ENCODE data around the gene LRRC4C.

The LRRC4C gene

DNA sequence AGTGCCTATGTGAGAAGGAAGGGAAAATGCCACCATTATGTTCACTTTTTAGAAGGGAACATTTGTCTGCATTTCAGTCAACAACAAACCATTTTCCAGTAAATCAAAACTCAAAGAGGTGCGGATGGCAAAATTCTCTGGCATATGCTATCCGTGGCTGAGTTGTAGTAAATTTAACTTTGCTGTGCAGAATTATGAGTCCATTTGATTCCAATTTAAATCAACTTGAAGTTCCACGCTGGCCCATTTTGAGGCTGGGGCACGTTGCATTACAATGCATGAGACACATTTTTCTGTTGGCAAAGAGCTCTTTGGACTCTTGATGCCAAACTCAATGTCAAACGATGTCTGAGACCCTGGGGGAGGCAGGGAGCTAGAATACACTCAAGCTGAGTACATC, 211.8 kb downstream of the LRRC4C start:
- H3K4me2 ChIP-seq (ENCODE audit: low read length) = no peak overlapping the region
- H3K4me3 ChIP-seq (ENCODE audit: low read length) = no peak overlapping the region
- no peak overlapping the region for H3K9ac ChIP-seq (ENCODE audit: low read depth, low read length)
- no peaks in the 10 kb centered on the region for H3K36me3 ChIP-seq (ENCODE audit: insufficient read depth, low read length)
- no peaks in the 10 kb centered on the region for H3K27me3 ChIP-seq (ENCODE audit: control insufficient read depth, insufficient read depth, low read length)
- H3K4me1 ChIP-seq (ENCODE audit: control insufficient read depth, insufficient read depth, low read length) = no peaks in the 10 kb centered on the region
- H3K9me3 ChIP-seq (replicated peaks; ENCODE audit: low read length) = no peaks in the 10 kb centered on the region

DNA sequence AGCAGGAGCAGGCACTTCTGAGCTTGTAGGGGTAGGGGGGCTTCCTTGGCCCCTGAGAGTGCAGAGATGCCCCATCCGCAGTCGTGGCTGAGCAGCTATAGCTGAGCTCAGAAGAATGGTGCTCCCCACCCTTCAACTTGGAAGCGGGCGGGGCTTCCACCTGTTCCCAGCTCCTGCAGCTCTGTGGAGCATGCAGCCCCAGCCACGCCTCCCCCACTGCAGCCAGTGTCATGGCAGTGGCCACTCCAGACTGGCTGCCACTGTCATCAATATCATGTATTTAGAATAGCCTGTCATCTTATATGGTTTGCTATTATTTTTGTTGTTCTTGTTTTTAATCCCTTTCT, 213.1 kb downstream of the LRRC4C start:
- Histone ChIP-seq H3K4me3 (ENCODE audit: low read length) (no peak overlapping the region), H3K4me2 (ENCODE audit: low read length) (no peak overlapping the region), H3K36me3 (ENCODE audit: insufficient read depth, low read length) (no peaks in the 10 kb centered on the region), H3K9me3 (replicated peaks; ENCODE audit: low read length) (no peaks in the 10 kb centered on the region), H3K9ac (ENCODE audit: low read depth, low read length) (no peak overlapping the region), H3K4me1 (ENCODE audit: control insufficient read depth, insufficient read depth, low read length) (no peaks in the 10 kb centered on the region), H3K27me3 (ENCODE audit: control insufficient read depth, insufficient read depth, low read length) (no peaks in the 10 kb centered on the region)

DNA sequence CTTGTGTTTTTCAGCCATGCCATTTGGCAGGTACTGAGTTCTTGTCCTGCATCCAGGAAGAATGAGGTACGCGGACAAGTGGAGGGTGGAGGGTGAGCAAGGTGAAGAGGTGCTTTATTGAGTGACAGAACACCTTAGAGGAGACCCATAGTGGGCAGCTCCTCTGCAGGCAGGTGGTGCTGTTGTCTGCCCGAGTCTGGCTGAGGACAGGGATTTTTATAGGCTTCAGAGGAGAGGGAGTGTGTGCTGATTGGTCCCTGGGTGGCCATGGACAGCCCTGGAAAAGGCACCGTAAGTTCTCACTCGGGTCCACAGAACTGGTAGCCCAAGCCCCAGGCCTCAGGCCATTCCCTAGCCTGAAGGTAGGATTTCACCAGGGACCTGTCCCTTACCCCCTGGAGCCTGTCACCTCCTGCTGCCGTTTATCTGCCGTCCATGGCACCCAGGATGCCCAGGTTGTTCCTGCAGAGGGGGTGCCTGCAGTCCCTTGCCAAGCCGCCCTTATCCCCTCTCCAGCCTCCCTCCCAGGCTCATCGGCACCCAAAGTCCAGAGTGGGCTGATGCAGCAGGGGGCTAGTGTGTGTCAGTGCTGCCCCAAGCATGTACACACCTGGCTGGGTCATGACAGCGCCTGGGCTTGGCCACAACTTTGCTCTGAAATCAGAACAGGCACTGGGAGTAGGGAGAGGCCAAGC, 213.6 kb downstream of the LRRC4C start:
- Histone ChIP-seq H3K4me2 (ENCODE audit: low read length) (no peak overlapping the region), H3K27me3 (ENCODE audit: control insufficient read depth, insufficient read depth, low read length) (no peaks in the 10 kb centered on the region), H3K4me3 (ENCODE audit: low read length) (no peak overlapping the region), H3K4me1 (ENCODE audit: control insufficient read depth, insufficient read depth, low read length) (no peaks in the 10 kb centered on the region), H3K9me3 (replicated peaks; ENCODE audit: low read length) (no peaks in the 10 kb centered on the region), H3K36me3 (ENCODE audit: insufficient read depth, low read length) (no peaks in the 10 kb centered on the region), H3K9ac (ENCODE audit: low read depth, low read length) (no peak overlapping the region)

DNA sequence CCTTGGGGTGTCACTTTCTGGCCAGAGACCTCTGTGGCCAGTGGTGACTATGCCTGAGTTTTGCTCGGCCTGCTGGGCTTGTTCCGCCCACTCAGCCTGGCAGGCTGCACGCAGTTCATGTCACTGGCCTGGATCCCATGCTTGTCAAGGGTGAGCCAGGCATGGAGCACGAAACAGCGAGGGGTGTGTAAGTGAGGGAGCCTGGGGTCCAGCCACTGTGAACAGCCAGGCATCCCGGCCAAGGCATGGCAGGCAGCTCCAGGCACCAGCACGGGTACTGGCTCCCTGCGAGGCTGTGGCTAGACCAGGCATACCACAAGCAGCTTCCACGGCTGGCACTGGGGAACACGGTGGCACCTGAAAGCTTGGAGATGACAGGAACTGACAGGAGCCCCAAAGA, 214.3 kb downstream of the LRRC4C start:
- Histone ChIP-seq H3K4me1 (ENCODE audit: control insufficient read depth, insufficient read depth, low read length) (no peaks in the 10 kb centered on the region), H3K27me3 (ENCODE audit: control insufficient read depth, insufficient read depth, low read length) (no peaks in the 10 kb centered on the region), H3K9me3 (replicated peaks; ENCODE audit: low read length) (no peaks in the 10 kb centered on the region), H3K36me3 (ENCODE audit: insufficient read depth, low read length) (no peaks in the 10 kb centered on the region), H3K4me3 (ENCODE audit: low read length) (no peak overlapping the region), H3K9ac (ENCODE audit: low read depth, low read length) (no peak overlapping the region), H3K4me2 (ENCODE audit: low read length) (no peak overlapping the region)

DNA sequence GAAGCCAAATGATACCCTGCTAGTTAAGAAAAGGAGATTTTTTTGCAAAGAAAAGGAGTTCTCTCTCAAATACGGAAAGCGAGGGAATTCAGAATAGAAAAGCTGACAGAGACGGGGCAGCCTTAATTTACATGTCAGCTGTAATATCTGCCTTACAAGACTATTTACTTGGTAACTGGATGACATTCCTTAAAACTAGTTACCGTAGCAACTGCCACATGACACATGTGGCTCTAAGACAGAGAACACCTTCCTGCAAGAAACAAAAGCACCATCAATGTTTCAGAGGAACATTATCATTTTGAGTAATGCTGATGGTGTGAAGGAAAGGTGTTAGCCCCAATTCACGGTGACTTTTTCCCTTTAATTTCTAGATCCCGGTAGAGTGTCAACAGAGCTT, 222.1 kb downstream of the LRRC4C start:
- Histone ChIP-seq H3K9ac (ENCODE audit: low read depth, low read length) (no peak overlapping the region), H3K4me1 (ENCODE audit: control insufficient read depth, insufficient read depth, low read length) (no peaks in the 10 kb centered on the region), H3K36me3 (ENCODE audit: insufficient read depth, low read length) (no peaks in the 10 kb centered on the region), H3K9me3 (replicated peaks; ENCODE audit: low read length) (peaks cover 3% of the 10 kb centered on the region), H3K4me3 (ENCODE audit: low read length) (no peak overlapping the region), H3K27me3 (ENCODE audit: control insufficient read depth, insufficient read depth, low read length) (no peaks in the 10 kb centered on the region), H3K4me2 (ENCODE audit: low read length) (no peak overlapping the region)

GRCh38 chr11:41235668-41236067, 223.8 kb downstream of the LRRC4C start:
- no peaks in the 10 kb centered on the region for H3K4me1 ChIP-seq (ENCODE audit: control insufficient read depth, insufficient read depth, low read length)
- H3K4me3 ChIP-seq (ENCODE audit: low read length) = no peak overlapping the region
- H3K36me3 ChIP-seq (ENCODE audit: insufficient read depth, low read length) = no peaks in the 10 kb centered on the region
- peaks cover 3% of the 10 kb centered on the region for H3K9me3 ChIP-seq (replicated peaks; ENCODE audit: low read length)
- H3K9ac ChIP-seq (ENCODE audit: low read depth, low read length) = no peak overlapping the region
- no peak overlapping the region for H3K4me2 ChIP-seq (ENCODE audit: low read length)
- no peaks in the 10 kb centered on the region for H3K27me3 ChIP-seq (ENCODE audit: control insufficient read depth, insufficient read depth, low read length)

GRCh38 chr11:41225856-41226633, 233.4 kb downstream of the LRRC4C start:
- Histone ChIP-seq H3K36me3 (ENCODE audit: insufficient read depth, low read length) (no peaks in the 10 kb centered on the region), H3K9me3 (replicated peaks; ENCODE audit: low read length) (no peaks in the 10 kb centered on the region), H3K4me3 (ENCODE audit: low read length) (no peak overlapping the region), H3K27me3 (ENCODE audit: control insufficient read depth, insufficient read depth, low read length) (no peaks in the 10 kb centered on the region), H3K4me2 (ENCODE audit: low read length) (no peak overlapping the region), H3K9ac (ENCODE audit: low read depth, low read length) (no peak overlapping the region), H3K4me1 (ENCODE audit: control insufficient read depth, insufficient read depth, low read length) (no peaks in the 10 kb centered on the region)

DNA sequence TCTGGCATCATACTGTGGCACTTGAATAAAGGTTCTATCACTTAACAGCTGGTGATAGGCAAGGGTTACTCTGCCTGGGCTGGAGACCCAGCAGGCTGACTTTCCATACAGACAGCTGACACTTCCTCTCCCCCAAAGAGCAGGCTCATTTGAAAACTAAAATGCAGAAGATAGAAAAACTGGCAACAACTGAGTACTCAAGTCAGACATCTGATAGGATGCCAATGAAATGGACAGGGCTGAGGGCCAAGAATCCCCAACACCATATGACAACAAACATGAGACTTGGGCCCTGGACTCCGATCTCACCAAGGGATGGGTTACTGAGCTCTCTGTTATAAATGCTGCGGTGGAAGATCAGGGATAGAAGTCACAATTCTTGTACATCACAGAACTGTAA, 237.2 kb downstream of the LRRC4C start:
- Histone ChIP-seq H3K9me3 (replicated peaks; ENCODE audit: low read length) (no peaks in the 10 kb centered on the region), H3K9ac (ENCODE audit: low read depth, low read length) (no peak overlapping the region), H3K27me3 (ENCODE audit: control insufficient read depth, insufficient read depth, low read length) (no peaks in the 10 kb centered on the region), H3K4me1 (ENCODE audit: control insufficient read depth, insufficient read depth, low read length) (no peaks in the 10 kb centered on the region), H3K4me2 (ENCODE audit: low read length) (no peak overlapping the region), H3K4me3 (ENCODE audit: low read length) (no peak overlapping the region), H3K36me3 (ENCODE audit: insufficient read depth, low read length) (no peaks in the 10 kb centered on the region)

- H3K27me3 ChIP-seq (ENCODE audit: control insufficient read depth, insufficient read depth, low read length) = no peaks in the 10 kb centered on the region
- no peaks in the 10 kb centered on the region for H3K9me3 ChIP-seq (replicated peaks; ENCODE audit: low read length)
- H3K36me3 ChIP-seq (ENCODE audit: insufficient read depth, low read length) = no peaks in the 10 kb centered on the region
- H3K9ac ChIP-seq (ENCODE audit: low read depth, low read length) = no peak overlapping the region
- no peak overlapping the region for H3K4me3 ChIP-seq (ENCODE audit: low read length)
- H3K4me1 ChIP-seq (ENCODE audit: control insufficient read depth, insufficient read depth, low read length) = no peaks in the 10 kb centered on the region
- no peak overlapping the region for H3K4me2 ChIP-seq (ENCODE audit: low read length)
Observed at GRCh38 chr11:41206388-41206787, 253.1 kb downstream of the LRRC4C start.

DNA sequence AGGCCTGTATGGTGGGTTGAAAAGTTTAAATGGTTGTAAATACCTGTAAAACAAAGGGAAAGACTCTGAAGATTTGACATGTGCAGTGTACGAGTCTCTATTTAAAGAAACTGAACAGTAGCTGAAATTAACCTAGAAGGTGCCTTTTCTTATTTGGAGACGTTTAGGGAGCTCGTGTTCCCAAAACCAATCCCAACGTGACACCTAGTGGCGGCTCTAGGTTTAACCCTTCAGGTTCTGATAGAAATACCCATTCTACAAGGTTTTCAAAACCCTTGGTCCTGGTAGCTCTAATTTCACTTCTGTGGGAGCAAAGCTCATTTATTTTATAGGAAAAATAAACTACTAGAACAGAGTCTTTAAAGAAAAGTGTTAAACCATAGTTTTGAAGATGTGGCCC, 258.3 kb downstream of the LRRC4C start:
- Histone ChIP-seq H3K36me3 (ENCODE audit: insufficient read depth, low read length) (no peaks in the 10 kb centered on the region), H3K4me3 (ENCODE audit: low read length) (no peak overlapping the region), H3K4me2 (ENCODE audit: low read length) (no peak overlapping the region), H3K27me3 (ENCODE audit: control insufficient read depth, insufficient read depth, low read length) (no peaks in the 10 kb centered on the region), H3K4me1 (ENCODE audit: control insufficient read depth, insufficient read depth, low read length) (no peaks in the 10 kb centered on the region), H3K9ac (ENCODE audit: low read depth, low read length) (no peak overlapping the region), H3K9me3 (replicated peaks; ENCODE audit: low read length) (peaks cover 4% of the 10 kb centered on the region)

DNA sequence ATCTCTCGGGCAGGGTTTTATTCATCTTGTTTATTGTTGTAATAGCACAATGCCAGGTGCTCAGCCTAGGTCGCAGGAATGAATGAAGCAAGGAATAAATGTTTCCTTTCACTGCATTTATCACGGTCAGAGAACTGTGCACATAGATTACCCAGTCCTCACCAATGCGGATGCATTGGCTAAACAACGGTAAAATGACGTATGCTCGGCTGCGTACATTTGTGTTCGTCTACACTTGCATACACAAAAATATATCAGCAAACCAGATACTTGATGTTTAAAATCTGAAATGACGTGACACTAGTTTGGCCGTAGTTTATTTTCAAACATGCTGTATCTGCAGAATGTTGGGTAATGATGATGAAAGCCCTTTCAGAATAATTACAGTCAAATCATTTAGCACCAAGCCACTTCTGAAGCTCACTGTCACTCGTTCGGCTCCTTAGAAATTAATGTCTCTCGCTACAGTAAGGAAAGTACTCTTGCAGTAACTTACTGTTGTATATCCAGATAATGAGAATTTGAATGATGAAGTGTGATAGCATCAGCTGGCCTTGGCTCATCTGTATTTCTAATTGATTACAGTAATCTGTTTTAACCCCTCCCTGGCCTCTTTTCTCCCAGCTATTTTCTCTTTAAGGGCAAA, 268.9 kb downstream of the LRRC4C start:
- no peaks in the 10 kb centered on the region for H3K4me1 ChIP-seq (ENCODE audit: control insufficient read depth, insufficient read depth, low read length)
- H3K27me3 ChIP-seq (ENCODE audit: control insufficient read depth, insufficient read depth, low read length) = no peaks in the 10 kb centered on the region
- no peak overlapping the region for H3K4me3 ChIP-seq (ENCODE audit: low read length)
- H3K9me3 ChIP-seq (replicated peaks; ENCODE audit: low read length) = peaks cover 10% of the 10 kb centered on the region
- H3K36me3 ChIP-seq (ENCODE audit: insufficient read depth, low read length) = no peaks in the 10 kb centered on the region
- no peak overlapping the region for H3K4me2 ChIP-seq (ENCODE audit: low read length)
- no peak overlapping the region for H3K9ac ChIP-seq (ENCODE audit: low read depth, low read length)

Data from skeletal muscle satellite cell (primary cell).